H1 (cell line): ENCODE results near the gene SCN8A. TPM values are rescaled to one million over a fixed set of nuclear protein-coding genes. Genes with fewer than 3 reads are reported as not detected.

ENCODE experiments used
- CTBP2 ChIP-seq: IDR thresholded peaks from 2 replicates; pipeline ENCODE4 v1.7.0; 2011; ENCODE audit warnings: borderline replicate concordance, mild to moderate bottlenecking, moderate library complexity, mixed read lengths, low read length; ENCODE audit not compliant: insufficient read depth, insufficient read length
- HDAC6 ChIP-seq: IDR thresholded peaks from one replicate; pipeline ENCODE4 v1.7.1; 2012; ENCODE audit warnings: low read depth, mild to moderate bottlenecking, inconsistent platforms, low read length, moderate library complexity
- RFX5 ChIP-seq: IDR thresholded peaks from 2 replicates; pipeline ENCODE4 v1.6.1; 2011; ENCODE audit warnings: low read depth, low read length, improper control_type of control experiment, borderline replicate concordance
- USF2 ChIP-seq: IDR thresholded peaks from 2 replicates; pipeline ENCODE4 v1.6.1; 2011; ENCODE audit warnings: low read length, improper control_type of control experiment
- polyA plus RNA-seq, 7 experiments: library from polyadenylated mRNA; depleted of rRNA in 3 of 7; stranded (reverse) in 5 of 7; unstranded in 2 of 7; fragments of >200 nt in 5 of 7; fragments of 200-250 nt in 2 of 7; gene quantifications; 1 replicate in 5 of 7; 2 replicates in 1 of 7; 4 replicates in 1 of 7; pipeline versions ENCODE4 v1.2.1 to v1.2.3, GENCODE V29; 2011 to 2013; ENCODE audit warnings: missing spikeins in 2 of 7, mixed read lengths in 2 of 7
- total RNA-seq: library from RNA; stranded (reverse); fragmentation: NEBNext Ultra II Directional; extraction: Animal tissue kit (Norgen Biotek cat#: 25700); gene quantifications from 2 replicates; pipeline ENCODE4 v1.2.1, GENCODE V29; 2021

SCN8A gene
- total and polyA plus RNA-seq, 2 of the 8 experiments (the other 6 are each of a cell fraction or from before 2014, with no cell fraction given): 6.3 to 10.7 TPM

- TF ChIP-seq USF2: no peak
- TF ChIP-seq RFX5: no peak
- no peak for TF ChIP-seq CTBP2
- TF ChIP-seq HDAC6: no peak
Measured at GRCh38 chr12:51846271-51846691, 255.2 kb downstream of the SCN8A start (continued).
